HEK293 (cell line): ENCODE data around the gene TMEM184B.

Experiments used
- CTCF ChIA-PET: fragments of 350-600 bp; formaldehyde crosslinking; extraction: SDS; loops from one replicate; lab custom pipeline; 2021; ENCODE audit warnings: antibody characterized with exemption; lab: Yijun Ruan, JAX
- POLR2A ChIA-PET: fragments of 300-600 bp; formaldehyde crosslinking; extraction: SDS; loops from one replicate; lab custom pipeline; 2020; ENCODE audit warnings: antibody characterized with exemption, inconsistent platforms; lab: Yijun Ruan, JAX
- H3K27ac ChIP-seq: fragments of 200-500 bp; sonication (Bioruptor generic); 2 replicates; pipeline ENCODE4 v1.5.1; 2014; ENCODE audit warnings: low read depth, low read length, control low read depth, inconsistent platforms; ENCODE audit errors: extremely low read depth
- H3K36me3 ChIP-seq, 2 experiments: fragments of 200-500 bp in 1 of 2; sonication (Bioruptor generic) in 1 of 2; 1 replicate in 1 of 2; 2 replicates in 1 of 2; pipeline ENCODE4 v1.5.1; 2014 to 2017; ENCODE audit warnings: inconsistent platforms in 2 of 2, low read length in 2 of 2; ENCODE audit not compliant: control insufficient read depth in 2 of 2, insufficient read depth in 1 of 2
- H3K4me1 ChIP-seq: fragments of 200-500 bp; sonication (Bioruptor generic); 2 replicates; pipeline ENCODE4 v1.5.1; 2014; ENCODE audit warnings: mild to moderate bottlenecking, low read length, inconsistent platforms; ENCODE audit not compliant: control insufficient read depth, insufficient read depth
- H3K4me3 ChIP-seq: 2 replicates; pipeline ENCODE4 v1.5.1; 2011; ENCODE audit warnings: low read depth, mild to moderate bottlenecking, control low read depth, low read length, moderate library complexity
- H3K9me3 ChIP-seq: fragments of 200-500 bp; sonication (Bioruptor generic); 2 replicates; pipeline ENCODE4 v1.5.1; 2014; ENCODE audit warnings: low read depth, low read length, inconsistent platforms; ENCODE audit not compliant: control insufficient read depth, insufficient read depth
- GLI2 ChIP-seq: fragments of 450-650 bp; formaldehyde crosslinking; IDR thresholded peaks from 2 replicates; pipeline ENCODE4; 2017; ENCODE audit warnings: missing biosample characterization, missing genetic modification characterization, low read depth, borderline replicate concordance
- GLI4 ChIP-seq: fragments of 450-650 bp; formaldehyde crosslinking; IDR thresholded peaks from 2 replicates; pipeline ENCODE4 v1.5.1; 2016; ENCODE audit warnings: missing biosample characterization, missing genetic modification characterization
- HOXC10 ChIP-seq: sonication (generic); formaldehyde crosslinking; IDR thresholded peaks from 2 replicates; pipeline ENCODE4 v1.8.1; 2023; ENCODE audit warnings: mild to moderate bottlenecking, missing genetic modification reagents
- IKZF3 ChIP-seq: fragments of 450-650 bp; IDR thresholded peaks from 2 replicates; pipeline ENCODE4 v1.5.0; 2018; ENCODE audit warnings: missing biosample characterization, mild to moderate bottlenecking, missing genetic modification characterization, moderate library complexity
- KLF10 ChIP-seq: fragments of 450-650 bp; IDR thresholded peaks from 2 replicates; pipeline ENCODE4 v1.5.1; 2018; ENCODE audit warnings: missing biosample characterization, mild to moderate bottlenecking, missing genetic modification characterization
- KLF8 ChIP-seq: fragments of 450-650 bp; formaldehyde crosslinking; IDR thresholded peaks from 2 replicates; pipeline ENCODE4 v1.5.1; 2016; ENCODE audit warnings: missing biosample characterization, missing genetic modification characterization
- MEIS1 ChIP-seq: sonication (generic); formaldehyde crosslinking; IDR thresholded peaks from 2 replicates; pipeline ENCODE4 v1.8.1; 2022; ENCODE audit warnings: missing genetic modification reagents, mild to moderate bottlenecking, borderline replicate concordance
- OVOL3 ChIP-seq: fragments of 450-650 bp; formaldehyde crosslinking; IDR thresholded peaks from 2 replicates; pipeline ENCODE4 v1.5.1; 2016; ENCODE audit warnings: missing biosample characterization, missing genetic modification characterization
- SP3 ChIP-seq: fragments of 450-650 bp; formaldehyde crosslinking; IDR thresholded peaks from 2 replicates; pipeline ENCODE4 v1.5.1; 2016; ENCODE audit warnings: missing biosample characterization, missing genetic modification characterization
- TRIM28 ChIP-seq: IDR thresholded peaks from 2 replicates; pipeline ENCODE4 v1.6.1; 2011; ENCODE audit warnings: low read length, control low read depth, borderline replicate concordance
- ZBTB21 ChIP-seq: fragments of 450-650 bp; formaldehyde crosslinking; IDR thresholded peaks from 2 replicates; pipeline ENCODE4 v1.5.1; 2017; ENCODE audit warnings: missing biosample characterization, missing genetic modification characterization
- ZBTB48 ChIP-seq: fragments of 450-650 bp; formaldehyde crosslinking; IDR thresholded peaks from 2 replicates; pipeline ENCODE4 v1.5.1; 2016; ENCODE audit warnings: missing biosample characterization, missing genetic modification characterization
- ZNF132 ChIP-seq: fragments of 450-650 bp; formaldehyde crosslinking; IDR thresholded peaks from 2 replicates; pipeline ENCODE4 v1.5.1; 2017; ENCODE audit warnings: missing biosample characterization, missing genetic modification characterization, borderline replicate concordance
- ZNF138 ChIP-seq: fragments of 450-650 bp; formaldehyde crosslinking; IDR thresholded peaks from 2 replicates; pipeline ENCODE4 v1.5.1; 2016; ENCODE audit warnings: missing biosample characterization, missing genetic modification characterization, borderline replicate concordance
- ZNF146 ChIP-seq: fragments of 450-650 bp; formaldehyde crosslinking; IDR thresholded peaks from 2 replicates; pipeline ENCODE4 v1.5.1; 2016; ENCODE audit warnings: missing biosample characterization, missing genetic modification characterization
- ZNF169 ChIP-seq: fragments of 450-650 bp; formaldehyde crosslinking; IDR thresholded peaks from 2 replicates; pipeline ENCODE4 v1.5.1; 2016; ENCODE audit warnings: missing biosample characterization, missing genetic modification characterization
- ZNF184 ChIP-seq: fragments of 450-650 bp; IDR thresholded peaks from 2 replicates; pipeline ENCODE4 v1.5.1; 2018; ENCODE audit warnings: missing biosample characterization, mild to moderate bottlenecking, missing genetic modification characterization
- ZNF2 ChIP-seq: fragments of 450-650 bp; formaldehyde crosslinking; IDR thresholded peaks from 2 replicates; pipeline ENCODE4 v1.5.1; 2016; ENCODE audit warnings: missing biosample characterization, missing genetic modification characterization
- ZNF214 ChIP-seq: fragments of 450-650 bp; formaldehyde crosslinking; IDR thresholded peaks from 2 replicates; pipeline ENCODE4 v1.5.1; 2017; ENCODE audit warnings: missing biosample characterization, mild to moderate bottlenecking, missing genetic modification characterization, borderline replicate concordance
- ZNF24 ChIP-seq: fragments of 450-650 bp; formaldehyde crosslinking; IDR thresholded peaks from 2 replicates; pipeline ENCODE4 v1.5.1; 2016; ENCODE audit warnings: missing biosample characterization, missing genetic modification characterization
- ZNF292 ChIP-seq: fragments of 450-650 bp; formaldehyde crosslinking; IDR thresholded peaks from 2 replicates; pipeline ENCODE4 v1.5.1; 2016; ENCODE audit warnings: low read depth, missing biosample characterization, missing genetic modification characterization, borderline replicate concordance
- ZNF48 ChIP-seq: fragments of 450-650 bp; formaldehyde crosslinking; IDR thresholded peaks from 2 replicates; pipeline ENCODE4 v1.5.1; 2016; ENCODE audit warnings: missing biosample characterization, missing genetic modification characterization
- ZNF501 ChIP-seq: fragments of 450-650 bp; formaldehyde crosslinking; IDR thresholded peaks from 2 replicates; pipeline ENCODE4 v1.5.1; 2016; ENCODE audit warnings: missing biosample characterization, missing genetic modification characterization
- ZNF521 ChIP-seq: fragments of 450-650 bp; formaldehyde crosslinking; IDR thresholded peaks from 2 replicates; pipeline ENCODE4 v1.5.1; 2017; ENCODE audit warnings: missing biosample characterization, mild to moderate bottlenecking, missing genetic modification characterization
- ZNF549 ChIP-seq: fragments of 450-650 bp; IDR thresholded peaks from 2 replicates; pipeline ENCODE4 v1.5.1; 2018; ENCODE audit warnings: missing biosample characterization, missing genetic modification characterization, mild to moderate bottlenecking, inconsistent platforms, moderate library complexity
- ZNF621 ChIP-seq: fragments of 450-650 bp; formaldehyde crosslinking; IDR thresholded peaks from 2 replicates; pipeline ENCODE4 v1.5.1; 2017; ENCODE audit warnings: missing biosample characterization, missing genetic modification characterization
- ZNF623 ChIP-seq: fragments of 450-650 bp; formaldehyde crosslinking; IDR thresholded peaks from 2 replicates; pipeline ENCODE4 v1.5.1; 2016; ENCODE audit warnings: missing biosample characterization, missing genetic modification characterization
- ZNF629 ChIP-seq: fragments of 450-650 bp; formaldehyde crosslinking; IDR thresholded peaks from 2 replicates; pipeline ENCODE4 v1.5.1; 2017; ENCODE audit warnings: missing biosample characterization, missing genetic modification characterization
- ZNF768 ChIP-seq: fragments of 450-650 bp; formaldehyde crosslinking; IDR thresholded peaks from 2 replicates; pipeline ENCODE4 v1.5.1; 2018; ENCODE audit warnings: missing biosample characterization, mild to moderate bottlenecking, missing genetic modification characterization
- ZNF777 ChIP-seq: fragments of 450-650 bp; formaldehyde crosslinking; IDR thresholded peaks from 2 replicates; pipeline ENCODE4 v1.5.1; 2017; ENCODE audit warnings: missing biosample characterization, missing genetic modification characterization, borderline replicate concordance
- ZNF791 ChIP-seq: fragments of 450-650 bp; formaldehyde crosslinking; IDR thresholded peaks from 2 replicates; pipeline ENCODE4 v1.5.1; 2016; ENCODE audit warnings: missing biosample characterization, missing genetic modification characterization
- ZNF830 ChIP-seq: fragments of 450-650 bp; IDR thresholded peaks from 2 replicates; pipeline ENCODE4 v1.5.0; 2018; ENCODE audit warnings: missing biosample characterization, missing genetic modification characterization, low read depth, mild to moderate bottlenecking, moderate library complexity
- TF ChIP-seq, protein P1 (sequence below): fragments of 450-650 bp; formaldehyde crosslinking; IDR thresholded peaks from 2 replicates; pipeline ENCODE4 v1.5.1; 2017; ENCODE audit warnings: missing biosample characterization, missing genetic modification characterization
- TF ChIP-seq, protein P2 (sequence below): fragments of 450-650 bp; IDR thresholded peaks from 2 replicates; pipeline ENCODE4 v1.5.1; 2018; ENCODE audit warnings: missing biosample characterization, mild to moderate bottlenecking, missing genetic modification characterization
- TF ChIP-seq, protein P3 (sequence below): fragments of 450-650 bp; IDR thresholded peaks from 2 replicates; pipeline ENCODE4 v1.5.1; 2018; ENCODE audit warnings: missing biosample characterization, missing genetic modification characterization

Gene TMEM184B

DNA sequence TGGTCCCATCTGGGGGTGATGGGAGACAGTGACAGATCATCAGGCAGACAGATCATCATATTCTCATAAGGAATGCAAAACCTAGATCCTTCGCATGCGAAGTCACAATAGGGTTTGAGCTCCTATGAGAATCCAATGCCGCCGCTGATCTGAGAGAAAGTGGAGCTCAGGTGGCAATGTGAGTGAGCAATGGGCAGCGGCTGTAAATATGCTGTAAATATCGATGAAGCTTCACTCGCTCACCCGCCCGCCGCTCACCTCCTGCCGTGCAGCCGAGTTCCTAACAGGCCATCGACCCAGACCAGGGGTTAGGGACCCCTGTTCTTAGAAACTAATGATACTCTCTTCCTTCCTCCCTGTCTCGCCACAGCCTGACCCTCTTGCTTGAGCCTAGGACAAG lies 81.8 kb downstream of the TMEM184B start (continued):
- no peak for TF ChIP-seq KLF10 (tag by site-specific recombination)
- TF ChIP-seq ZNF549 (tag by site-specific recombination): no peak
- TF ChIP-seq ZNF791: no peak
- TF ChIP-seq ZBTB48 (tag by site-specific recombination): no peak

DNA sequence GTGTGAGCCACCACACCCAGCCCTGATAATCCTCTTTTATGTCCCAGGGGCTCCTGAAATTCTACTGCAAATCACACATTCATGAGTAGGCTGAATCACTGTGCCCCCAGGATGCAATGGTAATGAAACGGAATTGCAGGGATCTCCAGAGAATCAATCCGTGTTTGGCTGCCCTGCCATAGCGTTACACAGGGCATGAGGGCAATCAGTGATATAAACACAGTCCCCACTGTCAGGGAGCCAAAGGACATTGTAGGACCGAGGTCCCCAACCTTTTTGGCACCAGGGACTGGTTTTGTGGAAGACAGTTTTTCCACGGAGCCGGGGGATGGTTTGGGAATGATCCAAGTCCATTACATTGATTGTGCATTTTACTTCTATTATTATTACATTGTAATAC lies 82.2 kb downstream of the TMEM184B start:
- Histone ChIP-seq H3K27ac (no peak overlapping the region), H3K4me1 (no peaks in the 10 kb centered on the region), H3K4me3 (no peak overlapping the region), H3K36me3 (no peaks in the 10 kb centered on the region), H3K9me3 (no peaks in the 10 kb centered on the region)
- no peak for TF ChIP-seq OVOL3
- TF ChIP-seq HOXC10 (CRISPR knock-in tag): no peak
- TF ChIP-seq ZNF184 (tag by site-specific recombination): no peak
- no peak for TF ChIP-seq ZNF501 (tag by site-specific recombination)
- no peak for TF ChIP-seq GLI4 (tag by site-specific recombination)
- TF ChIP-seq, protein P1, sequence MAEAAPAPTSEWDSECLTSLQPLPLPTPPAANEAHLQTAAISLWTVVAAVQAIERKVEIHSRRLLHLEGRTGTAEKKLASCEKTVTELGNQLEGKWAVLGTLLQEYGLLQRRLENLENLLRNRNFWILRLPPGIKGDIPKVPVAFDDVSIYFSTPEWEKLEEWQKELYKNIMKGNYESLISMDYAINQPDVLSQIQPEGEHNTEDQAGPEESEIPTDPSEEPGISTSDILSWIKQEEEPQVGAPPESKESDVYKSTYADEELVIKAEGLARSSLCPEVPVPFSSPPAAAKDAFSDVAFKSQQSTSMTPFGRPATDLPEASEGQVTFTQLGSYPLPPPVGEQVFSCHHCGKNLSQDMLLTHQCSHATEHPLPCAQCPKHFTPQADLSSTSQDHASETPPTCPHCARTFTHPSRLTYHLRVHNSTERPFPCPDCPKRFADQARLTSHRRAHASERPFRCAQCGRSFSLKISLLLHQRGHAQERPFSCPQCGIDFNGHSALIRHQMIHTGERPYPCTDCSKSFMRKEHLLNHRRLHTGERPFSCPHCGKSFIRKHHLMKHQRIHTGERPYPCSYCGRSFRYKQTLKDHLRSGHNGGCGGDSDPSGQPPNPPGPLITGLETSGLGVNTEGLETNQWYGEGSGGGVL (tag by site-specific recombination): no peak
- no peak for TF ChIP-seq ZNF768
- TF ChIP-seq ZNF830 (tag by site-specific recombination): no peak
- no peak for TF ChIP-seq ZNF132 (tag by site-specific recombination)
- no peak for TF ChIP-seq MEIS1 (CRISPR knock-in tag)
- TF ChIP-seq ZNF146: no peak
- TF ChIP-seq ZNF48 (tag by site-specific recombination): no peak
- no peak for TF ChIP-seq ZNF214 (tag by site-specific recombination)
- no peak for TF ChIP-seq IKZF3 (tag by site-specific recombination)
- no peak for TF ChIP-seq ZNF169
- no peak for TF ChIP-seq ZNF521
- no peak for TF ChIP-seq ZNF623 (tag by site-specific recombination)
- TF ChIP-seq ZNF621 (tag by site-specific recombination): no peak
- no peak for TF ChIP-seq ZBTB48 (tag by site-specific recombination)
- TF ChIP-seq ZNF24 (tag by site-specific recombination): no peak
- ChIA-PET CTCF (no interaction called here), POLR2A (no interaction called here)

DNA sequence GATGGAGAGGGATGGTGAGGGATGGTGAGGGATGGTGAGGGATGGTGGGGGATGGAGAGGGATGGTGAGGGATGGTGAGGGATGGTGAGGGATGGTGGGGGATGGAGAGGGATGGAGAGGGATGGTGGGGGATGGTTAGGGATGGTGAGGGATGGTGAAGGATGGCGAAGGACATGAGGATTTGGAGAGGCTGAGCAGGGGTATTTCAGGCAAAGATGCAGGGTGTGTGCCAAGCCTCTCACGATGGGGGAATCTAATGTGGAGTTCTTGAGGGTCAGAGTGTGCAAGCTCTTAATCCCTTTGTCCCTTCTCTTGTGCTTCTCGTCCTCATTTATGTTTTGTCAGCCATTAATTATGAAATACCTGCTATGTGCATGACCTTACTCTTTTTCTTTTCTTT lies 83.7 kb downstream of the TMEM184B start:
- ChIA-PET POLR2A (no interaction called here), CTCF (interaction anchor here (0.5 kb wide), 1 partner anchor 85 kb away, joined by 3 read pairs; no protein-coding TSS in a partner anchor)
- Histone ChIP-seq H3K36me3 (no peaks in the 10 kb centered on the region), H3K4me1 (no peaks in the 10 kb centered on the region), H3K9me3 (no peaks in the 10 kb centered on the region), H3K4me3 (no peak overlapping the region), H3K27ac (no peak overlapping the region)
- TF ChIP-seq TRIM28: no peak
- TF ChIP-seq, protein P2, sequence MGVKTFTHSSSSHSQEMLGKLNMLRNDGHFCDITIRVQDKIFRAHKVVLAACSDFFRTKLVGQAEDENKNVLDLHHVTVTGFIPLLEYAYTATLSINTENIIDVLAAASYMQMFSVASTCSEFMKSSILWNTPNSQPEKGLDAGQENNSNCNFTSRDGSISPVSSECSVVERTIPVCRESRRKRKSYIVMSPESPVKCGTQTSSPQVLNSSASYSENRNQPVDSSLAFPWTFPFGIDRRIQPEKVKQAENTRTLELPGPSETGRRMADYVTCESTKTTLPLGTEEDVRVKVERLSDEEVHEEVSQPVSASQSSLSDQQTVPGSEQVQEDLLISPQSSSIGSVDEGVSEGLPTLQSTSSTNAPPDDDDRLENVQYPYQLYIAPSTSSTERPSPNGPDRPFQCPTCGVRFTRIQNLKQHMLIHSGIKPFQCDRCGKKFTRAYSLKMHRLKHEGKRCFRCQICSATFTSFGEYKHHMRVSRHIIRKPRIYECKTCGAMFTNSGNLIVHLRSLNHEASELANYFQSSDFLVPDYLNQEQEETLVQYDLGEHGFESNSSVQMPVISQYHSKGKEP (tag by site-specific recombination): no peak
- no peak for TF ChIP-seq ZNF292 (tag by site-specific recombination)
- no peak for TF ChIP-seq ZNF629 (tag by site-specific recombination)
- TF ChIP-seq, protein P3, sequence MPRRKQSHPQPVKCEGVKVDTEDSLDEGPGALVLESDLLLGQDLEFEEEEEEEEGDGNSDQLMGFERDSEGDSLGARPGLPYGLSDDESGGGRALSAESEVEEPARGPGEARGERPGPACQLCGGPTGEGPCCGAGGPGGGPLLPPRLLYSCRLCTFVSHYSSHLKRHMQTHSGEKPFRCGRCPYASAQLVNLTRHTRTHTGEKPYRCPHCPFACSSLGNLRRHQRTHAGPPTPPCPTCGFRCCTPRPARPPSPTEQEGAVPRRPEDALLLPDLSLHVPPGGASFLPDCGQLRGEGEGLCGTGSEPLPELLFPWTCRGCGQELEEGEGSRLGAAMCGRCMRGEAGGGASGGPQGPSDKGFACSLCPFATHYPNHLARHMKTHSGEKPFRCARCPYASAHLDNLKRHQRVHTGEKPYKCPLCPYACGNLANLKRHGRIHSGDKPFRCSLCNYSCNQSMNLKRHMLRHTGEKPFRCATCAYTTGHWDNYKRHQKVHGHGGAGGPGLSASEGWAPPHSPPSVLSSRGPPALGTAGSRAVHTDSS (tag by site-specific recombination): no peak
- no peak for TF ChIP-seq SP3 (tag by site-specific recombination)
- no peak for TF ChIP-seq ZBTB21 (tag by site-specific recombination)
- no peak for TF ChIP-seq ZNF549 (tag by site-specific recombination)
- no peak for TF ChIP-seq ZNF777
- TF ChIP-seq ZNF2 (tag by site-specific recombination): no peak
- no peak for TF ChIP-seq KLF8 (tag by site-specific recombination)
- TF ChIP-seq GLI2 (tag by site-specific recombination): no peak
- TF ChIP-seq ZNF138: no peak
